Retinal pigment epithelial cell (primary cell): ENCODE measurements around the gene RPRD1B.

Experiments
- DNase-seq: peaks from one replicate; pipeline ENCODE4 v3.0.0-alpha.2; 2010; ENCODE audit warnings: low read depth
- H3K4me3 ChIP-seq: 2 replicates; pipeline ENCODE4 v1.5.1; 2011; ENCODE audit warnings: mild to moderate bottlenecking, low read length, control low read depth, moderate library complexity
- TF ChIP-seq, protein P1 (sequence below): conservative IDR thresholded peaks from 2 replicates; pipeline ENCODE4 v1.5.1; 2011; ENCODE audit warnings: low read depth, low read length, control low read depth, inconsistent platforms

The RPRD1B gene

DNA sequence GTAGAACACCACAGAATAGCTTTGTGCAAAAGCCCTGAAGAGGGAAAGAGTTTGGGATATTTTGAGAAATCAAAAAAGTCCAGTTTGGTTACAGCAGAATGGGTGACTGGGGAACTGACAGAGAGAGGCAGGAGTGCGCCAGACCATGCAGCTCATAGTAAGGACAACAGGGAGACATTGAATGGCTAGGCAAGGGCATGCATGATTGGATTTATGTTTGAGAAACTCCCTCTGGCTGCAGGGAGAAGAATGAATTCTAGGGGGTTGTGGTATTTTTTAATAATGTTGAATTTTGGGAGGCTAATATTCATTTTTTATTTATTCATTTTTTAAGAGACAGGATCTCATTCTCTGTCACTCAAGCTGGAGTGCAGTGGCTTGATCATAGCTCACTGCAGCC is 81.7 kb downstream of the RPRD1B start:
- TF ChIP-seq, protein P1, sequence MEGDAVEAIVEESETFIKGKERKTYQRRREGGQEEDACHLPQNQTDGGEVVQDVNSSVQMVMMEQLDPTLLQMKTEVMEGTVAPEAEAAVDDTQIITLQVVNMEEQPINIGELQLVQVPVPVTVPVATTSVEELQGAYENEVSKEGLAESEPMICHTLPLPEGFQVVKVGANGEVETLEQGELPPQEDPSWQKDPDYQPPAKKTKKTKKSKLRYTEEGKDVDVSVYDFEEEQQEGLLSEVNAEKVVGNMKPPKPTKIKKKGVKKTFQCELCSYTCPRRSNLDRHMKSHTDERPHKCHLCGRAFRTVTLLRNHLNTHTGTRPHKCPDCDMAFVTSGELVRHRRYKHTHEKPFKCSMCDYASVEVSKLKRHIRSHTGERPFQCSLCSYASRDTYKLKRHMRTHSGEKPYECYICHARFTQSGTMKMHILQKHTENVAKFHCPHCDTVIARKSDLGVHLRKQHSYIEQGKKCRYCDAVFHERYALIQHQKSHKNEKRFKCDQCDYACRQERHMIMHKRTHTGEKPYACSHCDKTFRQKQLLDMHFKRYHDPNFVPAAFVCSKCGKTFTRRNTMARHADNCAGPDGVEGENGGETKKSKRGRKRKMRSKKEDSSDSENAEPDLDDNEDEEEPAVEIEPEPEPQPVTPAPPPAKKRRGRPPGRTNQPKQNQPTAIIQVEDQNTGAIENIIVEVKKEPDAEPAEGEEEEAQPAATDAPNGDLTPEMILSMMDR = peak; percentile 29
- H3K4me3 ChIP-seq = no peak overlapping the region
- DNase-seq = no peak

DNA sequence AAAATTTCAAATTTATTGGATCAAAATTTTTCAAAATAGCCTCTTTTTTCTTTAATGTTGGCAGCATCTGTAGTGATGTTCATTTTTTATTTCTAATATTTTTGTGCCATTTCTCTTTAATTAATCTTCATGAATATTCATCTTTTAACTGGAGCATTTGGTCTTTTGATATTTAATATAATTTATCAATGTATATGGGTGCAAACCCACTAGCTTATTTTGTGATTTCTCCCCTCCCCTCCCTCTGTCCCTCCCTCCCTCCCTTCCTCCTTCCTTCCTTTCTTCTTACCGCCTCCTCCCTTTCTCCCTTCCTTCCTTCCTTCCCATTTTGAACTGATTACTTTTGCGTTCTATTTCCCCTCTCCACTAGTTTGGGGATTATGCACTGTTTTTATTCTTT is 82.3 kb downstream of the RPRD1B start:
- no peak overlapping the region for H3K4me3 ChIP-seq
- TF ChIP-seq, protein P1 = no peak
- DNase-seq = no peak

DNA sequence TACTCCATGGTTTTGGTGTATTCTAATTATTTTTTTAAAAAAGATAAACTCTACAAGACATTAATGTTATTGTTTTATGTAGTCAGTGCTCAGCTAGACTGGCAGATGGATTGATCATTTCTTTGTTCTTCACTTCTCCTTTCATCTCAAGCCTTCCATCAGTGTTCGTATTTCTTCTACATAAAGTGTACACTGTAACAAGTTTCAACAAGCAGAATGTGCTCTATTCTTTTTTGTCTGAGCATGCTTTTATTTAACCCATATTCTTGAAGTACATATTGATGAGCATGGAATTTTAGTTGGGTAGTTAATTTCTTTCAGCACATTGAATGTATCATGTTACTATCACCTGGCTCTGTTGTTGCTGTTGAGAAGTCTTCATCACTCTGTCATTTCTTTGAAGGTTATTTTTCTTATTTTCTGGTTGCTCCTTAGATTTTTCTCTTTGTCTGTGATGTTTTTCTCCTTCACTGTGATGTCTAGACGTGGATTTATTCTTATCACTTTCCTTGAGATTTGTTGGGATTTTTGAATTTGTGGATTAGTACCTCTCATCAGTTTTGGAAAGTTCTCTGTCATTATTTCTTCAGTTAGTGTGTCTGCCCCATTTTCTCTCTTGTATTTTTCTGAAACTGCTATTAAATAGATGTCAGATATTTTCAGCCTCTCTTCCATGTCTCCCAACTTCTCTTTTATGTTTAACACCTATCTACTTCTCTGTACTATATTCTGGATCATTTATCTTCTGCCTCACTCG is 83.0 kb downstream of the RPRD1B start:
- TF ChIP-seq, protein P1 = no peak
- DNase-seq = no peak
- no peak overlapping the region for H3K4me3 ChIP-seq

DNA sequence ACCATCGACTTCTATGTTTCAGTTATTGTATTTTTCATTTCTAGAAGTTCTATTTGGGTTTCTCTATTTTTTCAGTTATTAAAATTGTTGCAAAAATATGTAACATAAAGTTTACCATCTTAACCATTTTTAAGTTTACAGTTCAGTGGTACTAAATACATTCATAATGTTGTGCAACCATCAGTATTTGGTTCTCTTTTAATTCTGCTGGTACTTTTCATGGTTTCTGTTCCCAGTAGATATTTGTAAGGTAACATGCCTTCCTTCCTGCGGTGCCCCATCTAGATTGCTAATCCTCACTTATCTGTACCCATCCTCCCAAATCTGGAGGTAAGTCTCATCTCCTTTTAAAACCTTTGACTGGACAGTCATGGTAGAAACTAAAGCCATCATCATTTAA is 83.7 kb downstream of the RPRD1B start:
- TF ChIP-seq, protein P1 = no peak
- no peak for DNase-seq
- no peak overlapping the region for H3K4me3 ChIP-seq

DNA sequence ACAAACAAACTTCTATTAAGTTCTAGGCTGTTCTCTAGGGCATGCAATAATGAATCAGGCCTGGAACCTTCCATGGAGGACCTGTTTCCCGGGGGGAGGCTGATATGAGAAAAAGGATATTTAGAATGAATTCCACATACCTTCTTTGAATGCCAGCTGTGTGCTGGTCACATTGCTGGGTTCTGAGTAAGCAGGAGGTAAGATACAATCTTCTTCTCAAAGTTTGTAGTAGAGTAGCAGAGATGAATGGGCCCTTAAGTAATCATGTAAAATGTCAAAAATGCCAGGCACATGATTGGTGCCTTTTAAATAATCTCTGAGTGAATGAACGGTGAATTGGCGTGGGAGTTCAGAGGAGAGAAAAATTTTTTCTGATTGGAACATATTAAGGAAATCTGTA is 84.1 kb downstream of the RPRD1B start:
- no peak overlapping the region for H3K4me3 ChIP-seq
- TF ChIP-seq, protein P1 = no peak
- DNase-seq = peak; percentile 81

DNA sequence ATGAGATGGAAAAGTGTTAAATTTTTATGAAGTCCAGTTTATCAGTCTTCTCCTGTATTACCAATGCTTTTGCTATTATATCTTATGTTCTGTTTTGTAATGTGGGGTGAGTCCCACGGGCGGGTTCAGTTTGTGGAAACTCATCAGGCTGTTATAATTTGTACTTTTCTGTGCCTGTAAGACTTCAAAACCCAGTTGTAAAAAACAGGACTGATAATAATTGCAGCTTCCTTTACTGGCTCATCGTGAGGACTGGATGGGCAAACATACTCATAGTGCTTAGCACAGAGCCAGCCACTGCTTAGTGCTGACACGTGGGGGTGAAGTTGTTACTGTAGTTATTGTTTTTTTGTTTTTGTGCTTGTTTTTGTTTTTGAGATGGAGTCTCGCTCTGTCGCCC is 85.9 kb downstream of the RPRD1B start:
- H3K4me3 ChIP-seq = no peak overlapping the region
- DNase-seq = no peak
- TF ChIP-seq, protein P1 = no peak

DNA sequence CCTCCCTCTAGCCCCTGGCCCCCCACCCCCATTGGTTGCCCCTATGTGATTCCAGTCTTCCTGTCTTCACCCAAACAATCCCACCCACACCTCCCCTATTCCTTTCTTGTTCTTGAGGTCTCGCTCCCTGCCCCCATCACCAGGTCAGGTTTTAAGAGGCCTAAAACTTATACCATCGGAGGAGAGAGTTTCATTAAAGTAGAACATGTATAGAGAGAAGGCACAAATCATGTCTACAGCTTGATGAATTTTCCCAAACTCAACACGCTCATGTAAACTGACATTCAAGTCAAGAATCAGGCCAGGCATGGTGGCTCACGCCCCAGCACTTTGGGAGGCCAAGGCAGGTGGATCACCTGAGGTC is 87.1 kb downstream of the RPRD1B start:
- DNase-seq = no peak
- H3K4me3 ChIP-seq = no peak overlapping the region
- TF ChIP-seq, protein P1 = no peak
